HG03135 (cell line): ENCODE measurements around the gene SAV1.

Experiments
- ATAC-seq: cut with Tn5 transposase; IDR thresholded peaks from one replicate; pipeline ENCODE4 v1.9.1; 2021; ENCODE audit warnings: mild to moderate bottlenecking, moderate library complexity; ENCODE audit not compliant: unreplicated experiment

The SAV1 gene

GRCh38 chr14:50610465-50610864 lies 57.6 kb downstream of the SAV1 start:
- ATAC-seq = no peak

GRCh38 chr14:50608302-50608851 lies 59.7 kb downstream of the SAV1 start:
- no peak for ATAC-seq

GRCh38 chr14:50607761-50608160 lies 60.3 kb downstream of the SAV1 start:
- no peak for ATAC-seq

GRCh38 chr14:50607181-50607580 lies 60.9 kb downstream of the SAV1 start:
- ATAC-seq = no peak

- ATAC-seq = no peak
These were observed 61.6 kb downstream of the SAV1 start for GRCh38 chr14:50606468-50606867.

- no peak for ATAC-seq
These were observed 62.3 kb downstream of the SAV1 start for GRCh38 chr14:50605766-50606165.

- no peak for ATAC-seq
These were observed 64.5 kb downstream of the SAV1 start for GRCh38 chr14:50603565-50603964.

- no peak for ATAC-seq
These were observed 66.1 kb downstream of the SAV1 start for GRCh38 chr14:50602035-50602434.

GRCh38 chr14:50601394-50601793 lies 66.7 kb downstream of the SAV1 start:
- ATAC-seq = no peak

- no peak for ATAC-seq
These were observed 67.3 kb downstream of the SAV1 start for GRCh38 chr14:50600849-50601248.

- no peak for ATAC-seq
These were observed 68.2 kb downstream of the SAV1 start for GRCh38 chr14:50599700-50600444.

- ATAC-seq = no peak
These were observed 69.3 kb downstream of the SAV1 start for GRCh38 chr14:50598765-50599164.

- no peak for ATAC-seq
These were observed 73.4 kb downstream of the SAV1 start for GRCh38 chr14:50594577-50595316.

GRCh38 chr14:50590464-50590863 lies 77.6 kb downstream of the SAV1 start:
- ATAC-seq = no peak
